ENCODE results near the gene HIPK2.

HIPK2 gene

GRCh38 chr7:139737221-139738100 is 40.3 kb downstream of the HIPK2 start:
- no peak for DNase-seq (ENCODE audit: low read depth, low spot score)

GRCh38 chr7:139735912-139736595 is 41.7 kb downstream of the HIPK2 start:
- no peak for DNase-seq (ENCODE audit: low read depth, low spot score)

GRCh38 chr7:139735466-139735865 is 42.3 kb downstream of the HIPK2 start:
- DNase-seq (ENCODE audit: low read depth, low spot score), result no peak

- no peak for DNase-seq (ENCODE audit: low read depth, low spot score)
Observed at GRCh38 chr7:139734395-139734794, 43.4 kb downstream of the HIPK2 start.

GRCh38 chr7:139733751-139734150 is 44.0 kb downstream of the HIPK2 start:
- DNase-seq (ENCODE audit: low read depth, low spot score), result no peak

GRCh38 chr7:139732471-139733167 is 45.2 kb downstream of the HIPK2 start:
- no peak for DNase-seq (ENCODE audit: low read depth, low spot score)

GRCh38 chr7:139731802-139732470 is 45.9 kb downstream of the HIPK2 start:
- DNase-seq (ENCODE audit: low read depth, low spot score), result no peak

- no peak for DNase-seq (ENCODE audit: low read depth, low spot score)
Observed at GRCh38 chr7:139730746-139731612, 46.8 kb downstream of the HIPK2 start.

GRCh38 chr7:139728203-139728602 is 49.6 kb downstream of the HIPK2 start:
- DNase-seq (ENCODE audit: low read depth, low spot score), result no peak

GRCh38 chr7:139727151-139727705 is 50.6 kb downstream of the HIPK2 start:
- no peak for DNase-seq (ENCODE audit: low read depth, low spot score)

- no peak for DNase-seq (ENCODE audit: low read depth, low spot score)
Observed at GRCh38 chr7:139726485-139726869, 51.3 kb downstream of the HIPK2 start.

GRCh38 chr7:139725858-139726484 is 51.8 kb downstream of the HIPK2 start:
- DNase-seq (ENCODE audit: low read depth, low spot score), result no peak

- DNase-seq (ENCODE audit: low read depth, low spot score), result no peak
Observed at GRCh38 chr7:139725077-139725476, 52.7 kb downstream of the HIPK2 start.

GRCh38 chr7:139722604-139723003 is 55.2 kb downstream of the HIPK2 start:
- no peak for DNase-seq (ENCODE audit: low read depth, low spot score)

GRCh38 chr7:139721821-139722220 is 56.0 kb downstream of the HIPK2 start:
- DNase-seq (ENCODE audit: low read depth, low spot score), result no peak

- DNase-seq (ENCODE audit: low read depth, low spot score), result no peak
Observed at GRCh38 chr7:139721417-139721816, 56.4 kb downstream of the HIPK2 start.

GRCh38 chr7:139720705-139721231 is 57.0 kb downstream of the HIPK2 start:
- DNase-seq (ENCODE audit: low read depth, low spot score), result no peak

GRCh38 chr7:139720186-139720585 is 57.6 kb downstream of the HIPK2 start:
- DNase-seq (ENCODE audit: low read depth, low spot score), result no peak

- no peak for DNase-seq (ENCODE audit: low read depth, low spot score)
Observed at GRCh38 chr7:139718859-139719258, 58.9 kb downstream of the HIPK2 start.

- DNase-seq (ENCODE audit: low read depth, low spot score), result no peak
Observed at GRCh38 chr7:139718141-139718540, 59.7 kb downstream of the HIPK2 start.
